GM19397 (cell line): Measurements from ENCODE around the gene GNPAT.
A peak's percentile ranks its signal among the peaks of the same experiment; 100 is the strongest.

Source experiments
- ATAC-seq: cut with Tn5 transposase; IDR thresholded peaks from one replicate; pipeline ENCODE4 v1.9.1; 2021; ENCODE audit warnings: mild to moderate bottlenecking, moderate library complexity; ENCODE audit not compliant: unreplicated experiment

Gene GNPAT

DNA sequence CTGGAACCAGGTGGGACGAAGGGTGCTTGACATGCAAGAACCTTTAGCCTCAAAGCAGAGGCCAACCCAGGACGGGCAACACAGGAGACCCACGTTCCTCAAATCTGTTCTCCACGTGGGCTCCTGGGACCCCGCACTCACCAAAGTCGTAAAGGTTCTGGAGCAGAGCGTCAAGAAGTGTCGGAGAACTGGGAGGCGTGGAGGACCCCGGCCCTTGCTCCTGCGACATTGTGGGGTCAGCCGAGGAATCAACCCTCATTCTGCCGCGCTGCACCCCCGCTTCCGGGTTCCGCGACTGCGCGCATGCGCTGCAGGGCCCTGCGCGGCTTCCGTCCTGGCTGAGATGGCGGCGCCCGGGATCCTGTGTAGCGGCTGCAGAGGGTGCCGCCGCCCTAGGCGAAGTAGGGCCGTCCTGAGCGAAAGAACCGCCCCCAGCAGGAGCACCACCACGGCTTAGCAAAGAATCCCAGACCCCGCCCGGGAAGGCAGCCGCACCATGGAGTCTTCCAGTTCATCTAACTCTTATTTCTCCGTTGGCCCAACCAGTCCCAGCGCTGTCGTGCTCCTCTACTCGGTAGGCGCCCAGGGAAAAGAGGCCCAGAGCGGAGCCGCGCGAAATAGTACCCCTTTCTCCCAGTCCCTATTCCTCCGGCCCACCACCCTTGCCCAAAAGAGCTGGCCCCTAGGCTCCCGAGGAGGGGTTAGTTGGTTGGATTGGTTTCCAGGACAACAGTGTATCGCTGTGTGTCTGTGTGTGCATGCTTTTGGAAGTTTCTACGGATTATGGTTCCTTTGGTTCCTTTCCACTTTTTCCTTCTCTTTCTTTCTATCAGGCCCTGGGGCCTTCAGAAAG, at the start of gene GNPAT:
Gene GNPAT (plus strand): TSS at position 330 of the 853 bp plus-strand sequence. CDS start 167 bp downstream, at position 497.
- peak; percentile 92 for ATAC-seq

DNA sequence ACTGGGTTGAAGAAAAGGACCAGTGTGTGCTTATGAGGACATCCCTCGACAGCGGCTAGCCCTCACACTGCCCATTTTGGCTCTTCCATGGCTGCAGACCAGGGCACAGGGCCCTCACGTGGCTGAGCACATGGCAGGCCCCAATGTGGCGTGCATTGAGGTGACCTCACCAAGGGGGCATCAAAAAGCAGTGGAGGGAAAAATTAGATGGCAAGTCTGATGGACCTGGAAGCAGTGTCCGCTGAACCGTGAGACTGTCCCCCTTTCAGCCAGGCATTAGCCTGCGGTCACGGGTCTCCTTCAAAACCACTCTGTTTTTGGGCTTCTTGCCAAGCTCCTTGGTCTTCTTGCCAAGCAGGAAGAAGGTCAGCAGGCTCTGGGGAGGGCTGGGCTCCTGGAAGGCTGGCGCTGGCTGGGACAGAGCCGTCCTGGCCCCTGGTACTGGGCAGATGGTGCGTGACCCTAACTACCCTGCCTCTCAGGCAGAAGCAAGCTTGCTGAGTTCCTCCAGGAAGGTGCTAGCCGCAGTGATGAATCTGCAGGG, 48.3 kb upstream of the GNPAT start:
- ATAC-seq = no peak

DNA sequence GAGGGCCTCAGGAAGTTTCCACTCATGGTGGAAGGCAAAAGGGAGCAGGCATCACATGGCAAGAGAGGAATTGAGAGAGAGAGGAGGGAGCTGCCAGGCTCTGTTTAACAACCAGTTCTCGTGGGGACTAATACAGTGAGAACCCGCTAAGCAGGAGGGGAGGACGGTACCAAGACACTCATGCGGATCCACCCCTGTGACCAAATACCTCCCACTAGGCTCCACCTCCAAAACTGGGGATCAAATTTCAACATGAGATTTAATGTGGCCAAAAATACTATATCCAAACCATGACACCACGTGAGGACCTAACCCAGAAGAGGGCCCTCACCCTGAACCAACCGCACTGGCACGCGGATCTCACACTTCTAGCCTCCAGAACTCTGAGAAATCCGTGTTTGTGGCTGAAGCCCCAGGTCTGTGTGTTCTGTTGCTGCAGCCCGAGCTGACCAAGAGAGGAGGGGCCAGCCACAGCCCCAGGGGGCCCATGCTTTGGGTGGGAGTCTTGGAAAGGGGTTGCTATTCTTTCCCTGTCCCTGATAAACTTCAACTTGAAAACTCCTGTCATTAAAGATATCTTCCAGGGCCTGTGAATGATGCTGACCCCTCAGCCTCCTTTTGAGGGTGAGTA, 47.2 kb upstream of the GNPAT start:
- no peak for ATAC-seq

GRCh38 chr1:231194476-231194842, 46.6 kb upstream of the GNPAT start:
- ATAC-seq = no peak

- ATAC-seq = no peak
These were observed 46.0 kb upstream of the GNPAT start for GRCh38 chr1:231194843-231195516.

DNA sequence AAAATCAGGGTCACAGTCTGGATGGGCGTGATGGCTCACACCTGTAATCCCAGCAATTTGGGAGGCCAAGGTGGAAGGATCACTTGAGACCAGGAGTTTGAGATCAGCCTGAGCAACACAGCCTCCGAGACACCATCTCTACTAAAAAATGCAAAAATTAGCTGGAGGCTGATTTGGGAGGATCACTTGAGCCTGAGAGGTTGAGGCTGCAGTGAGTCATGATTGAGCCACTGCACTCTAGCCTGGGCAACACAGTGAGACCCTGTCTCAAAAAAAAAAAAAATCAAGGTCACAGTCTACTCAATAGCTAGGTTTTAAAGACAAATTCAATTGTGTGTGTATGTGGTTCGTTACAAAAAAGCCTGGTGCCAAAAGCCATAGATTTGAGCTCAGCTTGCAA, 44.7 kb upstream of the GNPAT start:
- no peak for ATAC-seq

GRCh38 chr1:231196728-231197127, 44.3 kb upstream of the GNPAT start:
- no peak for ATAC-seq

DNA sequence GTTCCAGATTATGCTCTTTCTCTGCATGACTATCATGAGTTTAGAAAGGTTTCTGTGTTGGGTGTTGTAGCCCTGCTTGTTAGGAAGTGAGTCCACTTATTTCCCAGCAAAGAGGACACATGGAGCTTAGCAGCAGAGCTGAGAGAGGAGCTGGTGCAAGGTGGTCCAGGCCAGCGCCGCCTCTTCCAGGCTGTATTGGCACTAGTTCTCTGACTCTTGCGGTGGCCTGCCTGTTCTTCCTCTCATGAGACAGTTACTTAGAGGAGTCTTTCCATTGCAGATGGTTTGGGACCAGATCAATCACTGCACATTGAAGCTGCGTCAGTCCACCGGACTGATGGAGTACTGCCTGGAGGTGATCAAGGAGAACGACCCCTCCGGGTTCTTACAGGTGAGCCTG, 41.1 kb upstream of the GNPAT start:
- no peak for ATAC-seq

GRCh38 chr1:231200388-231201031, 40.5 kb upstream of the GNPAT start:
- ATAC-seq = no peak

- ATAC-seq = no peak
These were observed 39.5 kb upstream of the GNPAT start for GRCh38 chr1:231201375-231201978.

DNA sequence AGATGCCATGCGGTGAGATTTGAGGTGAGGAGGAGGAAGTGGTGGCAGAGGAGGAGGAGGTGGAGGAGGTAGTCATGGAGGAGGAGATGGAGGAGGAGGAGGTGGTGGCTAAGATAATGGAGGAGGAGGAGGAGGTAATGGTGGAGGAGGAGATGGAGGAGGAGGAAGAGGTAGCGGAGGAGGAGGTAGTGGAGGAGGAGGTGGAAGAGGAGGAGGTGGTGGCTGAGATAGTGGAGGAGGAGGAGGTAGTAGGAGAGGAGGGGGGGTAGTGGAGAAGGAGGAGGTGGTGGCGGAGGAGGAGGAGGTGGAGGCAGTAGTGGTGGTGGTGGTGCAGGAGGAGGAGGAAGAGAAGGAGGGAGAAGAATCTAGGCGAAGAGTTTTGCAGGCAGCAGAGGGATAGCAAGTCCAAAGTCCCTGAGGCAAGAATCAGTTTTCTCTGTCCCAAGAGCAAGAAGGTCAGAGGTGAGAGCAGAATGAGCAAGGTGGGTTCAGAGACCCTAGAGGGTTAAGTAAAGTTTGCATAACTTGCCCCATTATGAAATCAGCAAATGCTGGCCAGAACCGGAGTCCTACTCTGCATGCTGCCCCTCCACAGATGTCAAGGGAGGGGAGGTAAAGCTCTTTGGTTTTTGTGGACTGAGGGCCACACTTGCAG, 38.9 kb upstream of the GNPAT start:
- ATAC-seq = no peak

DNA sequence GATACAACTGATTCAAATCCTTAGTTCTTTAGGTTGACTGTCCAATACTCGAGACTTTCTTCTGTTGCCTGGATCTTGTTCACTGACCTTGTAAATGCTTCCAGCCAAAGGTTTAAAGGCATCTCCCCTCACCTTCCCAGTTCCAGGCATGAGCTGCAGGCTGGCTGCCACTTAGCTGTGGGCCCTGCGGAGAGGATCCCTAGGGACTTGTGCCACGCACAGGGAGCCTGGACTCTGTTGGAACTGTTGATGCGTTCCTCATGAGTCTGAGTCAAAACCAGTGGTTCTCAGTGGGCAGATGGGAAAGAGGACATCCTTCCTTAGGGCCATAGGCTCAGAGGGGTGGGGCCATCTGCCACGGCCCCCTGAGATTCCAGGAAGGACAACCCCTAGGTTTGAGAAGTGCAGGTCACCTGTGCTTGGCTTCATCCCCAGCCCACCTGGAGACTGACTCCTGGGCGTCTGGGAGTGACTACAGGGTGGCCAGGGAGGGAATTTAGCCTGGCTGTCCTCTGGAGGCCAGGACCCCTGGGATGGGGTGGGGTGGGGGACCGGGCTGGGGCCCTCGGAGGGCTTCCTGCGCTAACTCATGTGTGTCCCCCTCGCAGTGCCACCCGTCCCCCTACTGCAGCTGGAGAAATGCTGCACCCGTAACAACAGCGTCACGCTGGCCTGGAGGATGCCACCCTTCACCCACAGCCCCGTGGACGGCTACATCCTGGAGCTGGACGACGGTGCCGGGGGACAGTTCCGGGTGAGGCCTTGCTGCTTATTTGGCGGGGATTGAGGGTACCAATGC, 37.6 kb upstream of the GNPAT start:
- no peak for ATAC-seq

GRCh38 chr1:231206856-231207255, 34.2 kb upstream of the GNPAT start:
- no peak for ATAC-seq

GRCh38 chr1:231207437-231207836, 33.6 kb upstream of the GNPAT start:
- ATAC-seq = no peak

DNA sequence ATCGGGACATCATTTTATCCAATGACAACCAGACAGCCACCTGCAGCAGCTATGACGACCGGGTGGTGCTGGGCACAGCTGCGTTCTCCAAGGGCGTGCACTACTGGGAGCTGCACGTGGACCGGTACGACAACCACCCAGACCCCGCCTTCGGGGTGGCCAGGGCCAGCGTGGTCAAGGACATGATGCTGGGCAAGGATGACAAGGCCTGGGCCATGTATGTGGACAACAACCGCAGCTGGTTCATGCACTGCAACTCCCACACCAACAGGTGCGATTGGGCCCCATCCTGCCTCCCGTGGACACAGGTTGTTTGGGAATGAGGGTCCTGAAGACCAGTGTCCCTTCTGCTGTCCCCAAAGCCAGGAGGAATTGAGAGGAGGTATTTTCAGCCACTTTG, 32.0 kb upstream of the GNPAT start:
- no peak for ATAC-seq

GRCh38 chr1:231209531-231209930, 31.5 kb upstream of the GNPAT start:
- no peak for ATAC-seq

DNA sequence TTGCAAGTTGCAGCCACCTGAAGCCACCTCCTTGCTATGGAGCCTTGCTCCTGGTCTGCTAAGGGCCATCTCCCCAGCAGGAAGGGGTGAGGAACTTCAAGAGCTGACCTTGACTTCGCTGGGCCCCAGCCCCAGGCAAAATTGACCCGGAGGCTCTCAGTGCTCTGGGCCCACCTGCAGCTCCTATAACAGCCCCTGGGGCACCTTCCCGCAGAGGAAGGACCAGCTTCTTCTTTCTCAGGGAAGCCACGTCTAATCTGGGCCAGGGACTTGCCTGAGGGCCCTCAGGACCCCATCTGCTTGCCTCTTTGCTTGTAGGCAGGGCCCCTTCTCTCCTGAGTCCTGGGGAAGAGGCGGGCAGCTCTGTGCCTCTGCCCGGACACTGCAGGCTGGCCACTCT, 30.9 kb upstream of the GNPAT start:
- ATAC-seq = no peak

DNA sequence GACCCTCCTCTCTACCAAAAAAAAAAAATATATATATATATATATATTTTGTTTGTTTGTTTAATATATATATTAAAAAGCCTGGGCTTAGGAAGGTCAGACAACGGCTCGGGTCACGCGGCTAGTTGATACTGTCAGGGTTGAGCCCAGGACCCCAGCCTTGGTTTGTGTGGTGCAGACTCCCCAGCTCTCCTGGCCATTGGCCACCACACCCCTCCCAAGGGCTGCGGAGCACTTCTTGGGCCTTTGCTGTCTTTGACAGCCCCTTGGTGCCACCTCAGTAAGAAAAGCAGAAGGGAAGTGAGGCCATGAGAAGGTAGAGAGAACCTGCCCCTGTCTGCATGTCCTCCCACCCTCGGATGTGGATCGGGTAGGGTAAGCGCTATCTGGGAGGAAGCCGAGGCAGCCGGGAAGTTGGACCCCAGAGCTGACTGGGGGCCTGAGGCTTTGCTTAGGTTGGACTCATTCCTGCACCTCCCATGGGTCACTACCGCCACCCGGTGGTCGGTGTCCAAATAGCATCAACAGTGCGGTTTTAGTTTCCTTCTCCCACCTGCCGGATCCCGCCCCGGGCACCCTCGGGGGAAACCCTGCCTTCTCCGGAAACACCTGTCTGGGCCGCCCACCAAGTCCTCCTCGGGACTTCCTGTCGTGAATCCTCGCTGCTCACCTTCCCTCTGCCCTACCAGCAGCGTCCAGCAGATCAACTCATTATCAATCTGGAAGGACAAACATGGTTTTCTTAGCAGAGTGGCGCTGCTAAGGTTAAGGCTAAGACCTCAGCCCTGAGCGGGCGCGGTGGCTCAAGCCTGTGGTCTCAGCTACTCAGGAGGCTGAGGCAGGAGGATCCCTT, 29.8 kb upstream of the GNPAT start:
- ATAC-seq = peak; percentile 86
